HL-60 (cell line): ENCODE results near the gene WDR27.
"Not testable (repeated sequence)": the region's sequence is repeated elsewhere in the genome, so short reads cannot be mapped to it uniquely, and the experiment has no call there.

Experiments used
- DNase-seq, 2 experiments: peaks; one replicate each; pipeline ENCODE4 v3.0.0-alpha.2; 2010 to 2020; ENCODE audit warnings: low read depth in 1 of 2, low spot score in 1 of 2
- H3K27ac ChIP-seq: fragments of 250-450 bp; sonication (Bioruptor Pico); replicated peaks from 2 replicates; pipeline ENCODE4 v1.5.1; 2020; ENCODE audit warnings: mild to moderate bottlenecking, moderate library complexity
- H3K27me3 ChIP-seq: fragments of 250-450 bp; sonication (Bioruptor Pico); 2 replicates; pipeline ENCODE4 v1.5.1; 2021; ENCODE audit warnings: mild to moderate bottlenecking, moderate library complexity; ENCODE audit not compliant: insufficient read depth, poor library complexity, severe bottlenecking
- H3K4me3 ChIP-seq: replicated peaks from 2 replicates; pipeline ENCODE4 v1.5.1; 2011; ENCODE audit warnings: mild to moderate bottlenecking, control low read depth, low read length; ENCODE audit not compliant: insufficient read depth
- GABPA ChIP-seq: IDR thresholded peaks from 2 replicates; pipeline ENCODE4 v1.6.1; 2012; ENCODE audit warnings: low read depth
- POLR2AphosphoS5 ChIP-seq: IDR thresholded peaks from 2 replicates; pipeline ENCODE4 v1.6.1; 2012; ENCODE audit warnings: low read depth
- SPI1 ChIP-seq: IDR thresholded peaks from 2 replicates; pipeline ENCODE4 v1.6.1; 2012; ENCODE audit warnings: low read depth, mild to moderate bottlenecking, borderline replicate concordance
- TF ChIP-seq, protein P1 (sequence below): IDR thresholded peaks from 2 replicates; pipeline ENCODE4 v1.6.1; 2012; ENCODE audit warnings: low read depth; ENCODE audit not compliant: insufficient replicate concordance
- TF ChIP-seq, protein P2 (sequence below): IDR thresholded peaks from one replicate; pipeline ENCODE4 v1.5.1; 2011; ENCODE audit warnings: low read length, control low read depth, inconsistent platforms; ENCODE audit not compliant: insufficient read depth

Gene WDR27

DNA sequence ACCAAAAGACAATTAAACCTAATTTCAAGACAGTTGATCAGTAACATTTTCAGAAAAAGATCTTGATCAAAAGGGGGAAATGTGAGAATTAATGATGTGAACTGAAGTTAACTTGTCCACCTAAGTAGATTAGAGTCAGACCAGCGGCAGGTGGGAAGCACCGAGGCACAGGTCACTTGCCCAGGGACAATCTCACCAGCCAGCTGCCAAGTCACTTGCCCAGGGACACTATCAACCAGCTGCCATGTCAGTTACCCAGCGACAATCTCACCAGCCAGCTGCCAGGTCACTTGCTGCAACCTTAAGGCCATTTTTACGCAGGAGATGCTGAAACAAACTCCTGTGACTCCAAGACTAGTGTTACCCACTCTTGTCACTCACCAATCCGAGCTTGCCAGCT lies 260.5 kb downstream of the WDR27 start:
- Histone ChIP-seq H3K4me3 (no peak overlapping the region), H3K27ac (no peak overlapping the region), H3K27me3 (no peaks in the 10 kb centered on the region)
- TF ChIP-seq SPI1 (no peak), GABPA (no peak), POLR2AphosphoS5 (no peak)
- TF ChIP-seq, protein P1, sequence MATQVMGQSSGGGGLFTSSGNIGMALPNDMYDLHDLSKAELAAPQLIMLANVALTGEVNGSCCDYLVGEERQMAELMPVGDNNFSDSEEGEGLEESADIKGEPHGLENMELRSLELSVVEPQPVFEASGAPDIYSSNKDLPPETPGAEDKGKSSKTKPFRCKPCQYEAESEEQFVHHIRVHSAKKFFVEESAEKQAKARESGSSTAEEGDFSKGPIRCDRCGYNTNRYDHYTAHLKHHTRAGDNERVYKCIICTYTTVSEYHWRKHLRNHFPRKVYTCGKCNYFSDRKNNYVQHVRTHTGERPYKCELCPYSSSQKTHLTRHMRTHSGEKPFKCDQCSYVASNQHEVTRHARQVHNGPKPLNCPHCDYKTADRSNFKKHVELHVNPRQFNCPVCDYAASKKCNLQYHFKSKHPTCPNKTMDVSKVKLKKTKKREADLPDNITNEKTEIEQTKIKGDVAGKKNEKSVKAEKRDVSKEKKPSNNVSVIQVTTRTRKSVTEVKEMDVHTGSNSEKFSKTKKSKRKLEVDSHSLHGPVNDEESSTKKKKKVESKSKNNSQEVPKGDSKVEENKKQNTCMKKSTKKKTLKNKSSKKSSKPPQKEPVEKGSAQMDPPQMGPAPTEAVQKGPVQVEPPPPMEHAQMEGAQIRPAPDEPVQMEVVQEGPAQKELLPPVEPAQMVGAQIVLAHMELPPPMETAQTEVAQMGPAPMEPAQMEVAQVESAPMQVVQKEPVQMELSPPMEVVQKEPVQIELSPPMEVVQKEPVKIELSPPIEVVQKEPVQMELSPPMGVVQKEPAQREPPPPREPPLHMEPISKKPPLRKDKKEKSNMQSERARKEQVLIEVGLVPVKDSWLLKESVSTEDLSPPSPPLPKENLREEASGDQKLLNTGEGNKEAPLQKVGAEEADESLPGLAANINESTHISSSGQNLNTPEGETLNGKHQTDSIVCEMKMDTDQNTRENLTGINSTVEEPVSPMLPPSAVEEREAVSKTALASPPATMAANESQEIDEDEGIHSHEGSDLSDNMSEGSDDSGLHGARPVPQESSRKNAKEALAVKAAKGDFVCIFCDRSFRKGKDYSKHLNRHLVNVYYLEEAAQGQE: no peak
- TF ChIP-seq, protein P2, sequence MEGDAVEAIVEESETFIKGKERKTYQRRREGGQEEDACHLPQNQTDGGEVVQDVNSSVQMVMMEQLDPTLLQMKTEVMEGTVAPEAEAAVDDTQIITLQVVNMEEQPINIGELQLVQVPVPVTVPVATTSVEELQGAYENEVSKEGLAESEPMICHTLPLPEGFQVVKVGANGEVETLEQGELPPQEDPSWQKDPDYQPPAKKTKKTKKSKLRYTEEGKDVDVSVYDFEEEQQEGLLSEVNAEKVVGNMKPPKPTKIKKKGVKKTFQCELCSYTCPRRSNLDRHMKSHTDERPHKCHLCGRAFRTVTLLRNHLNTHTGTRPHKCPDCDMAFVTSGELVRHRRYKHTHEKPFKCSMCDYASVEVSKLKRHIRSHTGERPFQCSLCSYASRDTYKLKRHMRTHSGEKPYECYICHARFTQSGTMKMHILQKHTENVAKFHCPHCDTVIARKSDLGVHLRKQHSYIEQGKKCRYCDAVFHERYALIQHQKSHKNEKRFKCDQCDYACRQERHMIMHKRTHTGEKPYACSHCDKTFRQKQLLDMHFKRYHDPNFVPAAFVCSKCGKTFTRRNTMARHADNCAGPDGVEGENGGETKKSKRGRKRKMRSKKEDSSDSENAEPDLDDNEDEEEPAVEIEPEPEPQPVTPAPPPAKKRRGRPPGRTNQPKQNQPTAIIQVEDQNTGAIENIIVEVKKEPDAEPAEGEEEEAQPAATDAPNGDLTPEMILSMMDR: no peak
- DNase-seq: no peak

DNA sequence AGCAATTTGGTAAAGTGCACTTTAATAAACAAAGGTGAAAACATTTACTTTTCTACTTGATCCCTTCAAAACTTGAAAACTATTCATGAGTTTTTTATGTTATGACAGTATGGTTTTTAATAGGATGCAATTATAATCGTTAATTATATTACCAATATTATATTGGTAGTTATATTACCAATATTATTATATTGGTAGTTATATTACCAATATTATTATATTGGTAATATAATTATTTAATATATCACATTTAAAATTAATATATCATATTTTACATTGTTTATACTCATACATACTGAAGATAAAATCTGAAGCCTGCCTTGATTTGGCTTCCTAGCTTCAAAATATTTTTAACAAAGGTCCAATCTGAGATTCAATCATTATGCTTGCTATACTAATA lies 262.1 kb downstream of the WDR27 start:
- H3K4me3 ChIP-seq: no peak overlapping the region
- H3K27ac ChIP-seq: no peak overlapping the region
- DNase-seq: no peak
- no peaks in the 10 kb centered on the region for H3K27me3 ChIP-seq
- no peak for TF ChIP-seq GABPA
- TF ChIP-seq SPI1: no peak
- no peak for TF ChIP-seq POLR2AphosphoS5
- TF ChIP-seq, protein P2: no peak
- TF ChIP-seq, protein P1: no peak

DNA sequence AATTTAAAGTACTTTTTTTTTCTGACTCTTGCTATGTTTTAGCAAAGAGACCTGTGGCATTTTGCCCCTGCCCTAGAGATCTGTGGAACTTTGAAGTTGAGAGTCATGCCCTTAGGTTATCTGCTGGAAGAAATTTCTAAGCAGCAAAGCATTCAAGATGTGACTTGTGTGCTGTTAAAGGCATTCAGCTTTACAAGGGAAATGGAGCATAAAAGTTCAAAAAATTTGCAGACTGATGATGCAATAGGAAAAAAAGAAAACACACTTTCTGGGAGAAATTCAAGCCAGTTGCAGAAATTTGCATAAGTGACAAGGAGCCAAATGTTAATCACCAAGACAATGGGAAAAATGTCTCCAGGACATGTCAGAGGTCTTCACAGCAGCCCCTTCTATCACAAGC lies 267.3 kb downstream of the WDR27 start:
- H3K27me3 ChIP-seq, H3K27ac ChIP-seq, DNase-seq, H3K4me3 ChIP-seq: not testable (repeated sequence)

GRCh38 chr6:169429001-169429400 lies 272.8 kb downstream of the WDR27 start:
- DNase-seq: no peak
- no peak overlapping the region for H3K27ac ChIP-seq
- H3K4me3 ChIP-seq: no peak overlapping the region
- TF ChIP-seq, protein P1: no peak
- H3K27me3 ChIP-seq: no peaks in the 10 kb centered on the region
